K562 (cell line): ENCODE results near the gene NPR2. TPM values are rescaled to one million over a fixed set of nuclear protein-coding genes. Genes with fewer than 3 reads are reported as not detected.

Experiments
- ARID1B ChIP-seq: fragments of 450-650 bp; IDR thresholded peaks from 2 replicates; pipeline ENCODE4 v1.6.1; 2016; ENCODE audit warnings: antibody characterized with exemption, mild to moderate bottlenecking, inconsistent platforms
- BACH1 ChIP-seq: fragments of 200-800 bp; sonication (Bioruptor generic); IDR thresholded peaks from 2 replicates; pipeline ENCODE4 v1.6.1; 2016; ENCODE audit warnings: missing genetic modification characterization, missing compliant biosample characterization
- CBFA2T2 ChIP-seq: fragments of 450-650 bp; conservative IDR thresholded peaks from 2 replicates; pipeline ENCODE4 v1.6.1; 2017; ENCODE audit warnings: mild to moderate bottlenecking
- ETS2 ChIP-seq: IDR thresholded peaks from 2 replicates; pipeline ENCODE4 v1.6.1; 2016; ENCODE audit warnings: borderline replicate concordance, missing genetic modification characterization, mild to moderate bottlenecking, moderate library complexity, missing compliant biosample characterization; ENCODE audit not compliant: poor library complexity, severe bottlenecking
- FOXM1 ChIP-seq, 2 experiments: fragments of 450-650 bp in 1 of 2; sonication (generic) in 1 of 2; formaldehyde crosslinking in 1 of 2; IDR thresholded peaks; 2 replicates each; pipeline versions ENCODE4 v1.6.1 to v1.9.0; 2017 to 2022; ENCODE audit warnings: low read depth in 2 of 2, mild to moderate bottlenecking in 2 of 2, missing genetic modification reagents in 1 of 2, moderate library complexity in 1 of 2
- FUS ChIP-seq: fragments of 200-400 bp; formaldehyde crosslinking; optimal IDR thresholded peaks from 2 replicates; pipeline ENCODE3; 2017; ENCODE audit warnings: low read depth, low read length
- KDM5B ChIP-seq: fragments of 200-600 bp; sonication (generic); IDR thresholded peaks from 2 replicates; pipeline ENCODE4 v1.6.1; 2012; ENCODE audit warnings: low read depth, mild to moderate bottlenecking, moderate library complexity, low read length, control low read depth, inconsistent platforms; ENCODE audit not compliant: insufficient replicate concordance
- LARP7 ChIP-seq: fragments of 450-650 bp; IDR thresholded peaks from 2 replicates; pipeline ENCODE4 v1.6.1; 2016
- NCOR1 ChIP-seq: fragments of 450-650 bp; IDR thresholded peaks from 2 replicates; pipeline ENCODE4 v1.6.1; 2016; ENCODE audit warnings: mild to moderate bottlenecking, moderate library complexity
- NONO ChIP-seq, 2 experiments: fragments of 200-400 bp in 1 of 2; fragments of 450-650 bp in 1 of 2; formaldehyde crosslinking in 1 of 2; IDR thresholded peaks; 2 replicates each; pipeline ENCODE4 v1.6.1; 2017; ENCODE audit warnings: low read depth in 2 of 2, mild to moderate bottlenecking in 2 of 2, moderate library complexity in 2 of 2, low read length in 1 of 2
- NR1H2 ChIP-seq: sonication (generic); formaldehyde crosslinking; IDR thresholded peaks from 2 replicates; pipeline ENCODE4 v1.4.0; 2020; ENCODE audit warnings: mild to moderate bottlenecking, missing genetic modification reagents
- POLR2AphosphoS5 ChIP-seq: IDR thresholded peaks from 2 replicates; pipeline ENCODE4 v1.6.1; 2011; ENCODE audit warnings: mild to moderate bottlenecking, low read depth, low read length, moderate library complexity; ENCODE audit not compliant: control insufficient read depth, insufficient read depth
- RAD21 ChIP-seq, 2 experiments: fragments of 250-450 bp in 1 of 2; fragments of 450-650 bp in 1 of 2; sonication (Bioruptor Pico) in 1 of 2; formaldehyde crosslinking in 1 of 2; IDR thresholded peaks in 1 of 2; conservative IDR thresholded peaks in 1 of 2; 2 replicates each; pipeline versions ENCODE4 v1.4.0 to v1.8.0; 2020 to 2022; ENCODE audit warnings: mild to moderate bottlenecking in 2 of 2, moderate library complexity in 1 of 2
- SMARCA4 ChIP-seq: fragments of 450-650 bp; IDR thresholded peaks from 2 replicates; pipeline ENCODE4 v1.6.1; 2016
- SP2 ChIP-seq: IDR thresholded peaks from 2 replicates; pipeline ENCODE4 v1.6.1; 2011; ENCODE audit warnings: mild to moderate bottlenecking, low read depth, low read length, moderate library complexity; ENCODE audit not compliant: poor library complexity, severe bottlenecking; ENCODE audit errors: extremely low read depth
- ZC3H11A ChIP-seq: IDR thresholded peaks from 2 replicates; pipeline ENCODE4 v1.6.1; 2012; ENCODE audit warnings: low read depth, low read length, improper control_type of control experiment
- ZEB2 ChIP-seq: fragments of 450-650 bp; IDR thresholded peaks from 2 replicates; pipeline ENCODE4 v1.6.1; 2016
- ZNF124 ChIP-seq: sonication (generic); formaldehyde crosslinking; IDR thresholded peaks from 2 replicates; pipeline ENCODE4 v1.8.1; 2022; ENCODE audit warnings: missing genetic modification reagents
- polyA plus RNA-seq, 8 experiments: library from polyadenylated mRNA; depleted of rRNA in 4 of 8; stranded (reverse) in 5 of 8; unstranded in 3 of 8; fragments of >200 nt; fragmentation: Nextera tagmentation in 2 of 8; fragmentation: Illumina TruSeq in 1 of 8; extraction: Ambion mirVana in 2 of 8; extraction: Trizol in 1 of 8; gene quantifications; 2 replicates each; pipeline versions ENCODE4 v1.2.1 to v1.2.3, GENCODE V29; 2011 to 2014; ENCODE audit warnings: inconsistent platforms in 1 of 8, missing spikeins in 1 of 8
- total RNA-seq, 7 experiments: library from RNA; depleted of rRNA in 6 of 7; stranded (reverse); fragments of >200 nt in 6 of 7; fragmentation: Illumina TruSeq in 2 of 7; extraction: Trizol in 2 of 7; gene quantifications; 2 replicates each; pipeline versions ENCODE4 v1.2.1 to v1.2.3, GENCODE V29; 2011 to 2021; ENCODE audit warnings: low replicate concordance in 1 of 7
- TF ChIP-seq, protein P1 (sequence below): sonication (generic); formaldehyde crosslinking; IDR thresholded peaks from 2 replicates; pipeline ENCODE4 v1.8.0; 2022; ENCODE audit warnings: missing genetic modification reagents, mild to moderate bottlenecking, moderate library complexity, borderline replicate concordance
- TF ChIP-seq, protein P2 (sequence below), 3 experiments: IDR thresholded peaks in 2 of 3; conservative IDR thresholded peaks in 1 of 3; 2 replicates each; pipeline ENCODE4 v1.5.1; 2011 to 2012; ENCODE audit warnings: low read length in 3 of 3, mild to moderate bottlenecking in 3 of 3, control low read depth in 2 of 3, improper control_type of control experiment in 1 of 3, inconsistent platforms in 1 of 3, low read depth in 1 of 3, mixed read lengths in 1 of 3, moderate library complexity in 1 of 3; ENCODE audit not compliant: insufficient read depth in 2 of 3

The NPR2 gene
- total and polyA plus RNA-seq, 9 of the 15 experiments (the other 6 are each of a cell fraction or from before 2014, with no cell fraction given), result 2.4 to 12.9 (median 6.0) TPM

DNA sequence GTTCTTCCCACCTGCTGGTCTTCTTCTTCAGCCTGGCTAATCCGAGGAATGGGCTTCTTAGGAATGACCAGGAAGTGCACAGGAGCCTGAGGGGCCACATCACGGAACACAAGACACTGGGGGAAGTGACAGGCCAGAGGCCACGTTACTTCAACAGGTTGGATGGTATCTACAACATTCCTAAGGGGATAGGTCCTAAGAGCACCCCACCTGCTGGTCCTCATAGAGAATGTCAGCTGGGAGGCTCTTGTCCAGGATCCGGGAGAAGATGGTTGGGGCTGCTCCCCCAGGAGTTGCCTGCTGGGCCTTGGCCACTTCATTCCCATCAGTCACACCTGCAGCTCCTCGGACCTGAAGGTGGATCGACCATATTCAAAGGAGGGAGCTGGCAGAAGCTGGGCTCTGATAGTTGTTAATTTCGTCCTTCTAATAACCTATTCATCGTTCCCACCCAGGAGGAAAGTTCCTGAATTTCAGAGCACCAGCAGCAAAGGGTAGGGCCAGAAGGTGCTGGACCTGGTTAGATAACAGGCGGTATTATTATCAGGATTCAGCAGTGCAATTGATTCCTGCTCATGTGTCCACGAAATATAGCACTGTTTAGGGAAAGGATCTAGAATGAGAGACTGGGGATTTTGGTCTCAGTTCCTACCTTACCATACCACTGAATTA, 22.2 kb downstream of the NPR2 start (continued):
- peak; percentile 22; the same call in 1 of the 2 replicates for TF ChIP-seq NCOR1
- TF ChIP-seq ZEB2, result no peak
- TF ChIP-seq SMARCA4, result 0 out of 2 replicates have a peak, but pooled peaks have one; percentile 5
- TF ChIP-seq RAD21 (CRISPR knock-in tag; conservative IDR thresholded peaks at IDR 0.05 in 1 of 2, IDR thresholded peaks at IDR 0.05 in 1 of 2), result peak in 1 of 2 experiments; percentile 38; a peak in 2 of 4 replicates
- no peak for TF ChIP-seq FOXM1 (IDR thresholded peaks at IDR 0.05; ENCODE audit: low read depth)
- 0 out of 2 replicates have a peak, but pooled peaks have one; percentile 3 for TF ChIP-seq FOXM1 (CRISPR knock-in tag; IDR thresholded peaks at IDR 0.05; ENCODE audit: low read depth)
- TF ChIP-seq ZC3H11A, result no peak
- TF ChIP-seq NONO (IDR thresholded peaks at IDR 0.05; ENCODE audit: low read depth in 2 of 2, low read length in 1 of 2), result no peak
- TF ChIP-seq, protein P1, sequence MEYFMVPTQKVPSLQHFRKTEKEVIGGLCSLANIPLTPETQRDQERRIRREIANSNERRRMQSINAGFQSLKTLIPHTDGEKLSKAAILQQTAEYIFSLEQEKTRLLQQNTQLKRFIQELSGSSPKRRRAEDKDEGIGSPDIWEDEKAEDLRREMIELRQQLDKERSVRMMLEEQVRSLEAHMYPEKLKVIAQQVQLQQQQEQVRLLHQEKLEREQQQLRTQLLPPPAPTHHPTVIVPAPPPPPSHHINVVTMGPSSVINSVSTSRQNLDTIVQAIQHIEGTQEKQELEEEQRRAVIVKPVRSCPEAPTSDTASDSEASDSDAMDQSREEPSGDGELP, result 0 out of 2 replicates have a peak, but pooled peaks have one; percentile 25
- TF ChIP-seq, protein P2, sequence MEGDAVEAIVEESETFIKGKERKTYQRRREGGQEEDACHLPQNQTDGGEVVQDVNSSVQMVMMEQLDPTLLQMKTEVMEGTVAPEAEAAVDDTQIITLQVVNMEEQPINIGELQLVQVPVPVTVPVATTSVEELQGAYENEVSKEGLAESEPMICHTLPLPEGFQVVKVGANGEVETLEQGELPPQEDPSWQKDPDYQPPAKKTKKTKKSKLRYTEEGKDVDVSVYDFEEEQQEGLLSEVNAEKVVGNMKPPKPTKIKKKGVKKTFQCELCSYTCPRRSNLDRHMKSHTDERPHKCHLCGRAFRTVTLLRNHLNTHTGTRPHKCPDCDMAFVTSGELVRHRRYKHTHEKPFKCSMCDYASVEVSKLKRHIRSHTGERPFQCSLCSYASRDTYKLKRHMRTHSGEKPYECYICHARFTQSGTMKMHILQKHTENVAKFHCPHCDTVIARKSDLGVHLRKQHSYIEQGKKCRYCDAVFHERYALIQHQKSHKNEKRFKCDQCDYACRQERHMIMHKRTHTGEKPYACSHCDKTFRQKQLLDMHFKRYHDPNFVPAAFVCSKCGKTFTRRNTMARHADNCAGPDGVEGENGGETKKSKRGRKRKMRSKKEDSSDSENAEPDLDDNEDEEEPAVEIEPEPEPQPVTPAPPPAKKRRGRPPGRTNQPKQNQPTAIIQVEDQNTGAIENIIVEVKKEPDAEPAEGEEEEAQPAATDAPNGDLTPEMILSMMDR (IDR thresholded peaks at IDR 0.05 in 2 of 3, conservative IDR thresholded peaks at IDR 0.05 in 1 of 3; ENCODE audit: insufficient read depth in 2 of 3, low read depth in 1 of 3, low read length in 3 of 3), result peak; percentile 33 to 63 (median 44); a peak in 5 of 6 replicates
- TF ChIP-seq POLR2AphosphoS5, result peak; percentile 38
- TF ChIP-seq NR1H2, result no peak
- TF ChIP-seq SP2, result no peak
- TF ChIP-seq BACH1 (tag), result no peak
- no peak for TF ChIP-seq ZNF124 (CRISPR knock-in tag)
- no peak for TF ChIP-seq KDM5B
- TF ChIP-seq ARID1B, result peak; percentile 69
- no peak for TF ChIP-seq LARP7
- no peak for TF ChIP-seq FUS
- TF ChIP-seq ETS2, result no peak
- TF ChIP-seq CBFA2T2, result peak; percentile 56
